ENCODE data around the gene PLA2G2D.

- TF ChIP-seq CTCF (conservative IDR thresholded peaks at IDR 0.05 in 1 of 2, IDR thresholded peaks at IDR 0.05 in 1 of 2; ENCODE audit: low read depth in 1 of 2, low read length in 2 of 2): no peak
- TF ChIP-seq EZH2 (IDR thresholded peaks at IDR 0.05; ENCODE audit: low read length, missing control alignments): no peak
Observed at GRCh38 chr1:20138961-20139550, 19.7 kb upstream of the PLA2G2D start, which contains the start of gene PLA2G2F.
